PFSK-1 (cell line): ENCODE data around the gene LACC1.

Experiments
- FOXP2 ChIP-seq: optimal IDR thresholded peaks from 2 replicates; pipeline ENCODE3; 2011; ENCODE audit warnings: borderline replicate concordance, control low read depth, inconsistent platforms; ENCODE audit not compliant: insufficient read depth; ENCODE audit errors: extremely low read length, extremely low read depth
- POLR2AphosphoS5 ChIP-seq: IDR thresholded peaks from 2 replicates; pipeline ENCODE4 v1.6.1; 2012; ENCODE audit warnings: low read depth, mild to moderate bottlenecking, control low read depth, low read length, moderate library complexity
- SIN3A ChIP-seq: IDR thresholded peaks from 2 replicates; pipeline ENCODE4 v1.6.1; 2012; ENCODE audit warnings: mild to moderate bottlenecking, low read length, moderate library complexity, borderline replicate concordance; ENCODE audit not compliant: insufficient read depth

DNA sequence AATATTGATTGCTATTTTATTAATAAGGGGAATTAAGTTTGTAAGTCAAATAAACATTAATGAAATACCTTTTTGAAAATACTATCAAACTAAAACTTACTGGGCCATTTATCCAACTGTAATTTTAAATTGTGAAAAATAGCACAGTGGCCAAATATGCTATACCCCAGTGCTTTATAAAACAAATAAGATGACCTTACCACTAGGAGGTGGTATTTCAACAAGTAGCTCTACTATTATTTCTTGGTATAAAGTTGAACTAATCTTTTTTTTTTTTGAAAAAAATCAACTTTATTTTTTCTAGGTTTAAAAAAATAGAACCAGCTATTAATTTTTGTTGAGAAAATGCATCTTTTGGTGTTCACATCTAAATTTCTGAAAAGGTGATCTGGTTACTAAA is 14.7 kb downstream of the LACC1 start:
- TF ChIP-seq POLR2AphosphoS5, result no peak
- TF ChIP-seq SIN3A, result no peak
- no peak for TF ChIP-seq FOXP2
